CD8-positive, alpha-beta memory T cell (primary cell): Measurements from ENCODE around the gene LRRC74A. TPM values are rescaled to one million over a fixed set of nuclear protein-coding genes. Genes with fewer than 3 reads are reported as not detected.
A peak's percentile ranks its signal among the peaks of the same experiment; 100 is the strongest.

Experiments used
- CTCF ChIA-PET: fragments of 350-600 bp; sonication (Branson Sonifier 250); formaldehyde crosslinking; loops from one replicate; lab custom pipeline; 2021; ENCODE audit warnings: antibody characterized with exemption; lab: Charles Lee
- POLR2A ChIA-PET: fragments of 350-600 bp; sonication (Branson Sonifier 250); formaldehyde crosslinking; loops from one replicate; lab custom pipeline; 2021; ENCODE audit warnings: antibody characterized with exemption; lab: Charles Lee
- DNase-seq, 5 donors: peaks; one replicate each; pipeline versions ENCODE4 v3.0.0 to v3.0.0-alpha.2; 2020 to 2022; ENCODE audit warnings: mixed read lengths in 1 of 5
- H3K27ac ChIP-seq: one replicate; pipeline ENCODE4 v1.7.0; 2013; ENCODE audit warnings: low read depth, mild to moderate bottlenecking, low read length, moderate library complexity
- H3K27me3 ChIP-seq: 2 replicates; pipeline ENCODE4 v1.7.0; 2013; ENCODE audit warnings: low read length, mild to moderate bottlenecking; ENCODE audit not compliant: insufficient read depth, poor library complexity, severe bottlenecking
- H3K36me3 ChIP-seq: 2 replicates; pipeline ENCODE4 v1.7.0; 2013; ENCODE audit warnings: mild to moderate bottlenecking, low read length, moderate library complexity; ENCODE audit not compliant: insufficient read depth
- H3K4me1 ChIP-seq: 2 replicates; pipeline ENCODE4 v1.7.0; 2013; ENCODE audit warnings: mild to moderate bottlenecking, low read length, moderate library complexity; ENCODE audit not compliant: insufficient read depth
- H3K4me3 ChIP-seq: 2 replicates; pipeline ENCODE4 v1.7.0; 2013; ENCODE audit warnings: mild to moderate bottlenecking, low read length
- H3K9me3 ChIP-seq: 2 replicates; pipeline ENCODE4 v1.7.0; 2013; ENCODE audit warnings: mild to moderate bottlenecking, low read length
- H3K27ac Mint-ChIP-seq, 8 donors: one replicate each; pipeline ENCODE4 v1.8.0; 2020 to 2021; ENCODE audit warnings: mixed read lengths in 8 of 8, mild to moderate bottlenecking in 6 of 8, inconsistent platforms in 3 of 8, moderate library complexity in 3 of 8
- H3K27me3 Mint-ChIP-seq, 2 donors: one replicate each; pipeline ENCODE4 v1.8.0; 2020 to 2021; ENCODE audit warnings: mixed read lengths in 2 of 2, mild to moderate bottlenecking in 1 of 2, moderate library complexity in 1 of 2
- H3K36me3 Mint-ChIP-seq, 3 donors: one replicate each; pipeline ENCODE4 v1.8.0; 2020 to 2021; ENCODE audit warnings: mixed read lengths in 3 of 3, inconsistent platforms in 1 of 3, mild to moderate bottlenecking in 1 of 3
- H3K4me1 Mint-ChIP-seq, 3 donors: one replicate each; pipeline ENCODE4 v1.8.0; 2020 to 2021; ENCODE audit warnings: mixed read lengths in 3 of 3, inconsistent platforms in 1 of 3, mild to moderate bottlenecking in 1 of 3
- H3K4me3 Mint-ChIP-seq, 7 donors: one replicate each; pipeline ENCODE4 v1.8.0; 2020 to 2021; ENCODE audit warnings: mixed read lengths in 7 of 7, mild to moderate bottlenecking in 6 of 7, moderate library complexity in 4 of 7, inconsistent platforms in 2 of 7
- H3K9me3 Mint-ChIP-seq, 5 donors: one replicate each; pipeline ENCODE4 v1.8.0; 2020 to 2022; ENCODE audit warnings: mixed read lengths in 5 of 5, mild to moderate bottlenecking in 3 of 5, moderate library complexity in 2 of 5, inconsistent platforms in 1 of 5
- polyA plus RNA-seq: library from polyadenylated mRNA; unstranded; fragments of 300-500 nt; fragmentation: Illumina TruSeq; gene quantifications from one replicate; pipeline ENCODE4 v1.2.3, GENCODE V29; 2021
- total RNA-seq, 2 experiments: library from RNA; stranded (reverse); gene quantifications; one replicate each; pipeline ENCODE4 v1.2.3, GENCODE V29; 2021

Gene LRRC74A
- total and polyA plus RNA-seq, 3 experiments from 2014 or later: not detected

GRCh38 chr14:76837524-76837923 lies 11.3 kb downstream of the LRRC74A start:
- no peak overlapping the region for H3K27ac ChIP-seq
- Mint-ChIP-seq H3K27ac (no peak overlapping the region), H3K4me1 (no peaks in the 10 kb centered on the region), H3K27me3 (peaks cover 14 to 32% of the 10 kb centered on the region in 2 donors), H3K9me3 (no peaks in the 10 kb centered on the region), H3K4me3 (no peak overlapping the region), H3K36me3 (no peaks in the 10 kb centered on the region)
- H3K4me1 ChIP-seq: no peaks in the 10 kb centered on the region
- no peak for DNase-seq
- no peaks in the 10 kb centered on the region for H3K9me3 ChIP-seq
- CTCF ChIA-PET: no interaction called here
- POLR2A ChIA-PET: no interaction called here
- H3K4me3 ChIP-seq: no peak overlapping the region
- H3K36me3 ChIP-seq: no peaks in the 10 kb centered on the region
- no peaks in the 10 kb centered on the region for H3K27me3 ChIP-seq

- Mint-ChIP-seq H3K27me3 (peaks cover 20 to 33% of the 10 kb centered on the region in 2 donors), H3K27ac (no peak overlapping the region), H3K36me3 (peaks cover 0 to 3% (median 0%) of the 10 kb centered on the region in 3 donors), H3K9me3 (no peaks in the 10 kb centered on the region), H3K4me1 (peaks cover 5 to 8% (median 6%) of the 10 kb centered on the region in 3 donors), H3K4me3 (no peak overlapping the region)
- Histone ChIP-seq H3K27ac (no peak overlapping the region), H3K9me3 (no peaks in the 10 kb centered on the region), H3K27me3 (no peaks in the 10 kb centered on the region), H3K4me1 (peaks cover 13% of the 10 kb centered on the region), H3K4me3 (no peak overlapping the region), H3K36me3 (no peaks in the 10 kb centered on the region)
- ChIA-PET CTCF (no interaction called here), POLR2A (no interaction called here)
- no peak for DNase-seq
These were observed 16.2 kb downstream of the LRRC74A start for GRCh38 chr14:76842414-76842813.

GRCh38 chr14:76844223-76844622 lies 18.0 kb downstream of the LRRC74A start:
- peak overlapping the region in 3 of 7 donors; percentile 13 to 55 (median 37) for H3K4me3 Mint-ChIP-seq
- DNase-seq: peak in 4 of 5 donors; percentile 14 to 69 (median 47)
- peak overlapping the region in 4 of 8 donors; percentile 44 to 79 (median 66) for H3K27ac Mint-ChIP-seq
- Histone ChIP-seq H3K4me1 (peaks cover 13% of the 10 kb centered on the region), H3K27me3 (no peaks in the 10 kb centered on the region), H3K9me3 (no peaks in the 10 kb centered on the region), H3K36me3 (no peaks in the 10 kb centered on the region), H3K27ac (no peak overlapping the region), H3K4me3 (no peak overlapping the region)
- H3K4me1 Mint-ChIP-seq: peaks cover 5 to 8% (median 6%) of the 10 kb centered on the region in 3 donors
- no peaks in the 10 kb centered on the region for H3K9me3 Mint-ChIP-seq
- ChIA-PET POLR2A (no interaction called here), CTCF (no interaction called here)
- peaks cover 16 to 25% of the 10 kb centered on the region in 2 donors for H3K27me3 Mint-ChIP-seq
- peaks cover 0 to 3% (median 0%) of the 10 kb centered on the region in 3 donors for H3K36me3 Mint-ChIP-seq

GRCh38 chr14:76846331-76847047 lies 20.3 kb downstream of the LRRC74A start:
- Mint-ChIP-seq H3K27ac (peak overlapping the region in 1 of 8 donors; percentile 19), H3K9me3 (no peaks in the 10 kb centered on the region), H3K27me3 (peaks cover 14 to 25% of the 10 kb centered on the region in 2 donors), H3K4me1 (peaks cover 5 to 8% (median 6%) of the 10 kb centered on the region in 3 donors), H3K36me3 (peaks cover 0 to 3% (median 0%) of the 10 kb centered on the region in 3 donors), H3K4me3 (no peak overlapping the region)
- ChIA-PET CTCF (interaction anchor here (0.9 to 1.5 kb wide), 2 partner anchors 26 to 30 kb away, joined by 3 read pairs; no protein-coding TSS in a partner anchor), POLR2A (no interaction called here)
- Histone ChIP-seq H3K4me3 (no peak overlapping the region), H3K4me1 (peaks cover 13% of the 10 kb centered on the region), H3K27ac (no peak overlapping the region), H3K27me3 (no peaks in the 10 kb centered on the region), H3K9me3 (no peaks in the 10 kb centered on the region), H3K36me3 (no peaks in the 10 kb centered on the region)
- no peak for DNase-seq

GRCh38 chr14:76848879-76849278 lies 22.7 kb downstream of the LRRC74A start:
- ChIA-PET CTCF (interaction anchor here (0.8 kb wide), 1 partner anchor 24 kb away, joined by 3 read pairs; no protein-coding TSS in a partner anchor), POLR2A (no interaction called here)
- H3K4me1 ChIP-seq: peaks cover 8% of the 10 kb centered on the region
- no peak for DNase-seq
- no peaks in the 10 kb centered on the region for H3K36me3 ChIP-seq
- no peak overlapping the region for H3K27ac Mint-ChIP-seq
- H3K4me3 Mint-ChIP-seq: no peak overlapping the region
- peaks cover 18 to 24% of the 10 kb centered on the region in 2 donors for H3K27me3 Mint-ChIP-seq
- peaks cover 5 to 8% (median 6%) of the 10 kb centered on the region in 3 donors for H3K4me1 Mint-ChIP-seq
- H3K9me3 Mint-ChIP-seq: no peaks in the 10 kb centered on the region
- peaks cover 0 to 3% (median 0%) of the 10 kb centered on the region in 3 donors for H3K36me3 Mint-ChIP-seq
- H3K27ac ChIP-seq: no peak overlapping the region
- no peaks in the 10 kb centered on the region for H3K27me3 ChIP-seq
- no peaks in the 10 kb centered on the region for H3K9me3 ChIP-seq
- no peak overlapping the region for H3K4me3 ChIP-seq

GRCh38 chr14:76855066-76855465 lies 28.9 kb downstream of the LRRC74A start:
- no peaks in the 10 kb centered on the region for H3K36me3 Mint-ChIP-seq
- Histone ChIP-seq H3K4me1 (no peaks in the 10 kb centered on the region), H3K9me3 (no peaks in the 10 kb centered on the region), H3K36me3 (no peaks in the 10 kb centered on the region), H3K27me3 (no peaks in the 10 kb centered on the region), H3K4me3 (no peak overlapping the region), H3K27ac (no peak overlapping the region)
- no peak overlapping the region for H3K27ac Mint-ChIP-seq
- H3K4me1 Mint-ChIP-seq: no peaks in the 10 kb centered on the region
- no peak overlapping the region for H3K4me3 Mint-ChIP-seq
- H3K9me3 Mint-ChIP-seq: no peaks in the 10 kb centered on the region
- ChIA-PET POLR2A (no interaction called here), CTCF (no interaction called here)
- no peak for DNase-seq
- H3K27me3 Mint-ChIP-seq: peaks cover 19 to 20% of the 10 kb centered on the region in 2 donors

GRCh38 chr14:76856769-76857168 lies 30.6 kb downstream of the LRRC74A start:
- H3K4me3 Mint-ChIP-seq: peak overlapping the region in 1 of 7 donors; percentile 1
- no peak overlapping the region for H3K27ac Mint-ChIP-seq
- Histone ChIP-seq H3K4me1 (no peaks in the 10 kb centered on the region), H3K36me3 (no peaks in the 10 kb centered on the region), H3K9me3 (no peaks in the 10 kb centered on the region), H3K27me3 (no peaks in the 10 kb centered on the region), H3K4me3 (no peak overlapping the region), H3K27ac (no peak overlapping the region)
- DNase-seq: no peak
- peaks cover 19 to 31% of the 10 kb centered on the region in 2 donors for H3K27me3 Mint-ChIP-seq
- CTCF ChIA-PET: interaction anchor here (1.3 kb wide), 1 partner anchor 56 kb away, joined by 3 read pairs; no protein-coding TSS in a partner anchor
- POLR2A ChIA-PET: no interaction called here
- no peaks in the 10 kb centered on the region for H3K4me1 Mint-ChIP-seq
- H3K36me3 Mint-ChIP-seq: no peaks in the 10 kb centered on the region
- no peaks in the 10 kb centered on the region for H3K9me3 Mint-ChIP-seq

- Mint-ChIP-seq H3K4me1 (peaks cover 0 to 4% (median 3%) of the 10 kb centered on the region in 3 donors), H3K27ac (no peak overlapping the region), H3K4me3 (no peak overlapping the region), H3K9me3 (no peaks in the 10 kb centered on the region), H3K36me3 (no peaks in the 10 kb centered on the region), H3K27me3 (peaks cover 9 to 36% of the 10 kb centered on the region in 2 donors)
- ChIA-PET CTCF (interaction anchor here (3.0 kb wide), 1 partner anchor 11 kb away, joined by 7 read pairs; no protein-coding TSS in a partner anchor), POLR2A (no interaction called here)
- Histone ChIP-seq H3K36me3 (no peaks in the 10 kb centered on the region), H3K4me3 (no peak overlapping the region), H3K27me3 (no peaks in the 10 kb centered on the region), H3K27ac (no peak overlapping the region), H3K4me1 (no peaks in the 10 kb centered on the region), H3K9me3 (no peaks in the 10 kb centered on the region)
- no peak for DNase-seq
These were observed 35.5 kb downstream of the LRRC74A start for GRCh38 chr14:76861574-76862255.
